Neuron (in vitro differentiated cells): ENCODE data around the gene TOR2A.
A peak's percentile ranks its signal among the peaks of the same experiment; 100 is the strongest.

Experiments
- H2AFZ ChIP-seq: one replicate; pipeline ENCODE4 v1.6.1; 2013; ENCODE audit warnings: low read depth, mild to moderate bottlenecking, inconsistent platforms, low read length, moderate library complexity
- H3K27me3 ChIP-seq: one replicate; pipeline ENCODE4 v1.6.1; 2013; ENCODE audit warnings: low read length; ENCODE audit not compliant: insufficient read depth
- H3K36me3 ChIP-seq: one replicate; pipeline ENCODE4 v1.6.1; 2013; ENCODE audit warnings: low read length; ENCODE audit not compliant: insufficient read depth
- H3K4me1 ChIP-seq: one replicate; pipeline ENCODE4 v1.6.1; 2013; ENCODE audit warnings: low read length; ENCODE audit not compliant: insufficient read depth
- H3K4me3 ChIP-seq: 2 replicates; pipeline ENCODE4 v1.5.1; 2013; ENCODE audit warnings: mild to moderate bottlenecking, low read length, moderate library complexity
- H3K9me3 ChIP-seq: one replicate; pipeline ENCODE4 v1.6.1; 2013; ENCODE audit warnings: low read length

The TOR2A gene

DNA sequence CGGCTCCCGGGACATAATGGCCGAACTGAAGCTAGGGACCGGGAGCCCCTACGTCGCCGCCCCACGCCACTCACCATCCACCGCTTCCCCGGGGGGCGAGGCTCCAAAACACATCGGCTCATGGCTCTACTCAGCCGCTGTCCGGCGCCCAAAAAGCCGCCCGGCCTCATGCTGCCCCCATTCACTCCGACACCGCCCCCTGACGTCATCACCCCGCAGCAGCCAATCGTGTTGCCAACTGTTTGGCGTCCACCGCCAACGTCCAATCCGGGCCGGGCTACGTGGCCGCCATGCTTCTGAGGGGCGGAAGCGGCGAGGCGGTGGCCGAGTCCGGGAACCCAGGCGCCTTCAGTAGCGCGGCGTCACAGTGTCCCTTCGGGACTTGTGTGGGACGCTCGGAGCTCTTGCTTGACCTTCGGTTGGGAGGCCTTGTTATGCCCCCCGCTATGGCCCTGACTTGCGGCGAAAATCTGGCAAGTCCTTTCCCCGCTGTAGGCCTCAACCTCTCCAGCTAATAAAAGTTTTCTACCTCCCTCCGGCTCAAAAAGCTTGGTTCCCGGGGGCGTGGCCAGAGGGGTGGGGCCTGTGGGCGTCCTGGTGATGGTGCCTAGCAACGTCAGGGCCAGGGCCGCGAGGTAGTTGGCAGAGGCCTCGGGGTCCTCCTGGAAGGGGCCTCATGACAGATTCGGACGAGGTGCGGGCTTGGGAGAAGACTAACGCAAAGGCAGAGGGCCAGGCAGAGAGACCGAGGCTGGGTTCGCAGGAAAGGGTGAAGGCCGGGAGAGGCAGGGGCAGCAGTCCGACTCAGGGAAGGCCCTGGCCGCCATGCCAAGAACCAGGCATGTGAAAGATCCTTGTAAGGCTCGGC lies 19.4 kb downstream of the TOR2A start, which contains the start of the genes PTRH1 and TTC16:
Gene PTRH1, minus strand, starts transcription at position 194 of the 868 bp plus-strand sequence. Its CDS starts 24 bp downstream, at position 170.
Gene TTC16, plus strand, starts transcription at position 610 of the 868 bp plus-strand sequence. Its CDS starts 67 bp downstream, at position 677.
- H3K27me3 ChIP-seq, result no peaks in the 10 kb centered on the region
- peak within 1 kb of the TSS; percentile 87 for H2AFZ ChIP-seq
- no peaks in the 10 kb centered on the region for H3K36me3 ChIP-seq
- peak within 1 kb of the TSS; percentile 70 for H3K4me3 ChIP-seq
- peaks cover 25% of the 10 kb centered on the region for H3K4me1 ChIP-seq
- H3K9me3 ChIP-seq, result no peaks in the 10 kb centered on the region

DNA sequence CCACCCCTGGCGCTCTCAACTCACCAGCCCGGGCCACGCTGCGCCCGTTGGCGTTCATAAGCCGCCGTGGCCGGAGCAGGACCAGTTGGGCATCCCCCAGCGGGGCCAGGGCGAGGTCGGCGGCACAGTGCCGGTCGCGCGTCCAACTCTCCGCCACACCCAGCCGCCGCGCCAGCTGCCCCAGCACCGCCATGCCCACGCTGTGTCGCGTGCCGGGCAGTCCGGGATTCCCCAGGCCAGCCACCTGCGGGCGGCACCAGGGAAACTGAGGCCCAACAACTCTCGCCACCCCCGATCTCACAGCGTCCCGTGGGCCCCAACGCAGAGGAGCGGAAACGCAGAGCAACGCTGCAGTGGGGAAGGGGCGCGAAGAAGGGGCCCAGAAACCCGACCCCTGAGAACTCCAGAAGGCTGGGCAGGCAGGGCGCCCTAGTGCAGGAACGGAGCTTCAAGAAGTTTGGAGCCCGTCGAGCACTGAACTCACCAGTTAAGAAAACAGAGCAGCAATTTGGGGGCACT lies 20.1 kb downstream of the TOR2A start:
- peak overlapping the region; percentile 70 for H3K4me3 ChIP-seq
- H3K27me3 ChIP-seq, result no peaks in the 10 kb centered on the region
- H3K4me1 ChIP-seq, result peaks cover 25% of the 10 kb centered on the region
- peak overlapping the region; percentile 87 for H2AFZ ChIP-seq
- no peaks in the 10 kb centered on the region for H3K9me3 ChIP-seq
- no peaks in the 10 kb centered on the region for H3K36me3 ChIP-seq

DNA sequence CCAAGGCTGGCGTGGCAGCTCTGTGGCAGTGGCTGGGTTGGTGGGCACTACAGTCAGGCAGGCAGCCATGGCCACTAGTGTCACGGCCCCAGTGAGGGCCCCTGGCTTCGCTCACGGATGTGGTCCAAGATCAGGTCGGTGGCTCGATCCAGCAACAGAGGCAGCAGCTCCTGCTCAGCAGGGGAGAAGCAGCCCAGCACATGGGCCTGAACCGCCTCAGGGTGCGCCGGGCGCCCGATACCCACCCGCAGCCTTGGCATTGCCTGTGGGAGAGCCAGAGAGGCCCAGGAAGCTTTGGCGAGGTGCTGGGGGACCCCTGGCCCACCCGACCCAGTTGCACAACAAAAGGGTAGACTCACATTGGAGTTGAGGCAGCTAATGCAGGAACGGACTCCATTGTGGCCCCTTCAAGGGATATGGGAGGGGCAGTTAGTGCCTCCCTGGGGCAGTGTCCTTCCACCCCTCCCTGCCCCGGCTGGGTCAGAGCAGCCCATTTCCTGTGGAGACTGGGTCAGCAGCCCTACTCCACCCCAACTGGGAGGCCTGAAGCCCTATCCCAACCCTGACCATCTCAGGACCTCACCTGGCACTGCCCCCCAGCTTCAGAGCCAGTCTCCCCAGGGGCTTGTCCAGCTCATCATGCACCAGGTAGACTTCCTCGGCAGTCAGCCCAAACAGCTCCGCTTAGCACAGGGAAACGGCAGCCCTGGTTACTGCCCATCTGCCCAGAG lies 20.9 kb downstream of the TOR2A start:
- H3K36me3 ChIP-seq, result no peaks in the 10 kb centered on the region
- H3K4me1 ChIP-seq, result peaks cover 25% of the 10 kb centered on the region
- peak overlapping the region; percentile 70 for H3K4me3 ChIP-seq

DNA sequence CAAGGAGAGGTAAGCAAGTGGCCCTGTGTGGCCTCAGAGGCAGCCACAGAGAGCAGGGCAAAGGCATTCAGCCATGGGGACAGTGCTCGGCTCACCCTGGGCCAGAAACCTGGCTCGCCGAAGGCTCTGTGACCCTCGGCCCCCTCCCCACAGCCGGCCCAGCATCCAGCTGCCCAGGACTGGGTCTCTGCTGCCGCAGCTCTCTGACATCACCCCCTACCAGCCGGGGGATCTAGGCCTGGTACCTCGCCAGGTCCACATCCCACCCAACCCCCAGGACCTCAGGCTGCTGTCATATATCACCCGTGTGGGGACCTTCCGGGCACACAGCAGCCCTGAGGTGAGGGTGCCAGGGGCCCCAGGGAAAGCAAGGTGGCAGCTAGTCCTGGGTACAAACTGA lies 22.2 kb downstream of the TOR2A start:
- Histone ChIP-seq H3K36me3 (no peaks in the 10 kb centered on the region), H3K27me3 (no peaks in the 10 kb centered on the region), H3K4me3 (no peak overlapping the region), H3K9me3 (no peaks in the 10 kb centered on the region), H3K4me1 (peaks cover 25% of the 10 kb centered on the region), H2AFZ (no peak overlapping the region)

More for the DNA sequence above, 20.9 kb downstream of the TOR2A start:
- no peaks in the 10 kb centered on the region for H3K27me3 ChIP-seq
- H3K9me3 ChIP-seq, result no peaks in the 10 kb centered on the region
- H2AFZ ChIP-seq, result no peak overlapping the region

DNA sequence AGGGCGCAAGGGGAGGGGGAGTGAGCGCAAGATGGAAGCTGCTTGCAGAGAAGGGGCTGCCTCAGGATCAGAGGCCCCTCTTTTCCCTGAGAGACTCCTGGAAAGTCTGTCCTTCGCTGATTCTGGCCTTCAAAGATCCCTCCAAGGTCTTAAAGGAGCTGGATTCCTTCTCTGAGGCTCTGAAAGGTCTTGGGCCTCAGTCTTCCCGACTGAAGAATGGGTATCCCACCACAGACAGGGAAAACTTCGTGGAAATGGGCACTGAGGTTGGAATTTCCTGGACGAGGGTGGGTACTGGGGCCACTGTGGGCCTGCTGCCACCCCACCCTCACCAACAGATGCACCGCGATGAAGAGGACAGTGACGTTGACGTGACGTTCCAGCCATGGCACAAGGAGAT lies 22.7 kb downstream of the TOR2A start:
- no peaks in the 10 kb centered on the region for H3K27me3 ChIP-seq
- peaks cover 25% of the 10 kb centered on the region for H3K4me1 ChIP-seq
- no peaks in the 10 kb centered on the region for H3K36me3 ChIP-seq
- H2AFZ ChIP-seq, result no peak overlapping the region
- no peak overlapping the region for H3K4me3 ChIP-seq
- no peaks in the 10 kb centered on the region for H3K9me3 ChIP-seq

DNA sequence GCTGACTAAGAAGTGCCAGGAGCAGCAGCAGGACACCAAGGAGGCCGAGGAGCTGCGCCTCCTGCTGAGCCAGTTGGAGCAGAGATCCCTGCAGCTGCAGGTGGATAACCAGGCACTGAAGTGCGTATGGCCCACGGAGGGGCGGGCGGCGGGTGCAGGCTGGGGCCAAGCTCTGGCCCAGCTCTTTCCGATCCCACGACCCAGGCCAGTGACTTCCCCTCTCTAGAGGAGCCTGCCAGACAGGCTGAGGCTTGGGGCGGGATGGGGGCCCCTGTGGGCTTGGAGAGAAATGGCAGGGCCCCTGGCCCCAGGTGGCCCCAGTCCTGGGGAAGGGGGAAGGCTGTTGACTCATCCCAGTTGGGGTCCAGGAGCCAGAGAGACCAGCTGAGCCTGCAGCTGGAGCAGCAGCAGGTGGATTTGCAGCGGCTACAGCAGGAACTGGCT lies 23.2 kb downstream of the TOR2A start:
- peaks cover 25% of the 10 kb centered on the region for H3K4me1 ChIP-seq
- no peaks in the 10 kb centered on the region for H3K9me3 ChIP-seq
- no peaks in the 10 kb centered on the region for H3K27me3 ChIP-seq
- H2AFZ ChIP-seq, result no peak overlapping the region
- no peak overlapping the region for H3K4me3 ChIP-seq
- no peaks in the 10 kb centered on the region for H3K36me3 ChIP-seq

DNA sequence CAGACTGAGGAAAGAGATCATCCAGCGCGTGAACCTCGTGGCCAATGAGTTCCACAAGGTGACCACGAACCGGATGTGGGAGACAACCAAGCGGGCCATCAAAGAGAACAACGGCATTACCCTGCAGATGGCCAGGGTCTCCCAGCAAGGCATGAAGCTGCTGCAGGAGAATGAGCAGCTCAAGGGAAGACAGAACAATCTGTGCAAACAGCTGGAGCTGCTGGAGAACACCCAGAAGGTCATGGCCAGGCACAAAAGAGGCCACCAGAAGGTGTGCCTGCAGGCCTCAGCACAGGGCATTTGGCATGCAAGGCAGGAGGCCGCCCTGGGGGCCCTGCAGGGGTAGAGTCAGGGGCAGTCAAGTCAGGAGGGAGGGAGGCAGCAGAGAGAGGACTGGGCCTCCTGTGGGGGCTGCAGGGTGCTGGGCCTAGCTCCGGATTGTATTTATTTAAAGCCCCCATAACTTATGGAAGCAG lies 23.8 kb downstream of the TOR2A start:
- no peak overlapping the region for H3K4me3 ChIP-seq
- H3K4me1 ChIP-seq, result peaks cover 24% of the 10 kb centered on the region
- no peaks in the 10 kb centered on the region for H3K36me3 ChIP-seq
- H2AFZ ChIP-seq, result no peak overlapping the region
- no peaks in the 10 kb centered on the region for H3K27me3 ChIP-seq
- H3K9me3 ChIP-seq, result no peaks in the 10 kb centered on the region

DNA sequence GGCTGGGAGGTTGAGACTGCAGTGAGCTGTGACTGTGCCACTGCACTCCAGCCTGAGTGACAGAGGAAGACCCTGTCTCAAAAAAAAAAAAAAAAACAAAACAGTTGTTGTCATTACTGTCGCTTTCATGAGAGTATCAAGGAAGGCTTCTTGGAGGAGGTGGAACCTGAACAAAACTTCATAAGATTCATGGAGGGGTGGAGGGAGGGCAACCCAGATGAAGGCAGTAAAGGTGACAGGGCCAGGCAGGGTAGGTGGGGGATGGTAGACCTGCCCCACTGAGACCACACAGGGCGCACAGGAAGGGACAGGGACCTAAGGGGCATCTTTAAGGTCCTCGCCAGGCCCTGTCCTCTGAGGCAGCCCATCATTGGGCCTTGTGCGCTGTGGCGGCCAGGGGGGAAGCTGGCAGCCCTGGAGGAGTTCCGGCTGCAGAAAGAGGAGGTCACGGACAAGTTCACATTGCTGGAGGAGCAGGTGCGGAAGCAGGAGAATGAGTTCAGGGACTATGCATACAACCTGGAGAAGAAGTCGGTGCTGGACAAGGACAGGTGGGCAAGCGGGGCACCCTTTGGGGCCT lies 24.8 kb downstream of the TOR2A start:
- no peaks in the 10 kb centered on the region for H3K36me3 ChIP-seq
- H3K4me3 ChIP-seq, result no peak overlapping the region
- no peaks in the 10 kb centered on the region for H3K9me3 ChIP-seq
- H3K27me3 ChIP-seq, result no peaks in the 10 kb centered on the region
- no peak overlapping the region for H2AFZ ChIP-seq
- peaks cover 25% of the 10 kb centered on the region for H3K4me1 ChIP-seq

DNA sequence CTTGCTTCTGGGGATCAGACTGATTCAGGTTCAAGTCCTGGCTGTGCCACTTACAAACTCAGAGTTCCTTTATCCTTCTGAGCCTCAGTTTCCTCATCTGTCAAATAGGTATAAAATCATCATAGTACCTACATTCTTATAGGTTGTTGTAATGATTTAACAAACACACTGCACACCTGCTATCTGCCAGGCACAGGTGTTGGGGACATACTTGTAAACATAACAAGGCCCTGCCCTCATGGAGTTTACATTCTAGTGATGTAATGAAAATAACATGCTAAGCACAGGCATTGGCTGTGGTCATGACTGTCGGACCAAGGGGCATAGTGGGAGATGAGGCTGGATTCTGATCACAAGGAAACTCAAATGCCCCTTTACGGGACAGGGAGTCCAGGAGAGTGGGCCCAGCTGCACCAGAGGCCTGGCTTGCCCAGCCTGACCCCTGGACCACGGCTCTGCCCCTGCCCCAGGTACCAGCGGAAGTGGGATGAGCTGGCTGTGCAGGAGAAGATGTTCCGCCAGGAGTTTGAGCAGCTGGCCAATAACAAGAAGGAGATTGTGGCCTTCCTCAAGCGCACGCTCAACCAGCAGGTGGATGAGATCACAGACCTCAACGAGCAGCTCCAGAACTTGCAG lies 26.0 kb downstream of the TOR2A start:
- no peaks in the 10 kb centered on the region for H3K9me3 ChIP-seq
- no peak overlapping the region for H3K4me3 ChIP-seq
- peaks cover 20% of the 10 kb centered on the region for H3K4me1 ChIP-seq
- no peaks in the 10 kb centered on the region for H3K27me3 ChIP-seq
- no peaks in the 10 kb centered on the region for H3K36me3 ChIP-seq
- H2AFZ ChIP-seq, result no peak overlapping the region

DNA sequence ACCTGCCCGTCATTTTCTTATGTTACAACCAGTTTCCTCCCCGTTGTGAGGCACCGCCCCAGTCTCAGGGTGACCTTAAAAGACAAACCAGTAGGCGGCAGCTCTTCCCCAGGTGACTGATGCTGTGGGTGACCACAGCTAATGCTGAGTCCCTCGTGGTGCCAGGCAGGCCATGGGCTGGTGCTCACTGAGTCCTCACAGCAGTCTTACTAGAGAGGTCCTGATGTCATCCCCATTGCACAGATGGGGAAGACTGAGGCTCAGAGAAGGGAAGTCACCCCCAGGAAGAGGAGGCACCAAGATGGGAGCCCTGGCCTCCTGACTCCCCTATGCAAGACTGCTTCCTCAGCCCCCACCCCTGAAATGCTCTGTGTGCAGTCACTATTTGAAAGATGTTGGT lies 27.3 kb downstream of the TOR2A start:
- Histone ChIP-seq H3K36me3 (no peaks in the 10 kb centered on the region), H3K4me1 (peaks cover 18% of the 10 kb centered on the region), H2AFZ (no peak overlapping the region), H3K27me3 (no peaks in the 10 kb centered on the region), H3K4me3 (no peak overlapping the region), H3K9me3 (no peaks in the 10 kb centered on the region)

DNA sequence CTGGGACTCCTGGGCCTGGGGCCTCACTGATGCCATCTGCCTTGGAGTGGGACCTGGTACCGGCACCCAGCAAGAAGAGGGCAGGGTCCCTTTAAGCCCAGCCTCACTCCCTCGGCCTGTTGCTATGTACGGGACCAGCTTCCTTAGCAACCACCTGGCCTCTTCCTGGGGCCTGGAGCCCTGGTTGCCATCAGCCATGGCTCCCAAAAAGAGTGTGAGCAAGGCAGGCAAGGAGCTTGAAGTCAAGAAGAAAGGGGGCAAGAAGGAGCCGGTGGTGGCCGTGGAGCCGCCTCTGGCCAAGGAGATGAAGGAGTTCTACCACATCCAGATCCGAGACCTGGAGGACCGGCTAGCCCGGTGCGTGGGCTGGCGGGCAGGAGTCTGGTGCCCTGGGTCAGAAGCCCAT lies 28.3 kb downstream of the TOR2A start, which contains the start of gene CFAP157:
Gene CFAP157, plus strand, starts transcription at position 153 of the 406 bp plus-strand sequence. Its CDS starts 44 bp downstream, at position 197.
- H3K27me3 ChIP-seq, result no peaks in the 10 kb centered on the region
- no peaks in the 10 kb centered on the region for H3K36me3 ChIP-seq
- no peak within 1 kb of the TSS for H2AFZ ChIP-seq
- H3K9me3 ChIP-seq, result no peaks in the 10 kb centered on the region
- H3K4me3 ChIP-seq, result no peak within 1 kb of the TSS
- peaks cover 17% of the 10 kb centered on the region for H3K4me1 ChIP-seq

DNA sequence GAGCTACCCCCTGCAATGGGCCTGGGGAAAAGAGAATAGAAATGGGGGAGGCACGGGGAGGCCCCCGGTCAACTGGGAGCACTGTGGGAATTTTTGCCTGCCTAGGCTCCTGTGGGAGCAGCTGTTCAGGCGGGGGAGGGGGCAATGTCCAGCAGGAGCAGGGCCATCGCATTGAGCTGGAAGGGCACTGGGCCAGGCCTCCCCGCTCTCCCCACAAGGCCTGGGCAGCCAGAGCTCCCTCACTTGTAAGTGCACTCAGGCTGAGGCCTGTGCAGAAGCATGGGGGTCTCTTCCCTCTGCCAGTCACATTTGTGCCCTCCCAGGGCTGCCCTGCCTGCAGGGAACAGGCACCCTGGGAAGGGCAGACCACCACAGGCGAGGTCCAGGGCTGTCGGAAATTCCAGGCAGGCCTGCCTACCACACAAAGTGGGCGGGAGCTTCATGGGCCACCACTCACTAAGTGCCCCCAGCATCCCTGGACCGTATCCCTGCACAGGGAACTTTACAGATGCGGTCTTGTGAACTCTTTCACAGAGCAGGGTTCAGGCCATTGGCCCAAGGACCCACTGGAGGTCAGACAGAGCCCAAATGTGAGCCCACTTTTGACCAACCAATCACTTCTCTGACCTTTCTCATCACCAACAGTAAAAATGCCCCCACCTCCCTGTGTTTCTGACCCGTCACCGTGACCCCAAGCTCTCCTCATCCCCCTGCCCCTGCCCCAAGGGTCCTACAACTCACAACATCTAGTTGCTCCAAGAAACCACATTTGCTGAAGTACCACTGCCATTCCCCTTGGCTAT lies 29.3 kb downstream of the TOR2A start:
- peaks cover 8% of the 10 kb centered on the region for H3K4me1 ChIP-seq
- no peak overlapping the region for H3K4me3 ChIP-seq
- no peak overlapping the region for H2AFZ ChIP-seq
- no peaks in the 10 kb centered on the region for H3K27me3 ChIP-seq
- H3K36me3 ChIP-seq, result no peaks in the 10 kb centered on the region
- no peaks in the 10 kb centered on the region for H3K9me3 ChIP-seq
